Activated T-cell treated with anti-CD3 and anti-CD28 coated beads, Interleukin-2, amount 50 U/mL, for 4 hours (primary cell): ENCODE data around the gene KLHDC9. TPM values are rescaled to one million over a fixed set of nuclear protein-coding genes. Genes with fewer than 3 reads are reported as not detected.

Experiments used
- ATAC-seq, 2 donors: fragments of 200-7000 bp; cut with Tn5 transposase; one replicate each; pipeline ENCODE4 v1.10.0; 2021
- DNase-seq: peaks from one replicate; pipeline ENCODE4 v3.0.0-alpha.2; 2020
- H3K27me3 Mint-ChIP-seq: one replicate; pipeline ENCODE4 v1.8.0; 2021; ENCODE audit warnings: low read depth, mixed read lengths
- H3K36me3 Mint-ChIP-seq: one replicate; pipeline ENCODE4 v1.8.0; 2022; ENCODE audit warnings: mixed read lengths; ENCODE audit not compliant: insufficient read depth
- H3K4me1 Mint-ChIP-seq: one replicate; pipeline ENCODE4 v1.8.0; 2021; ENCODE audit warnings: low read depth, mixed read lengths
- H3K4me3 Mint-ChIP-seq: one replicate; pipeline ENCODE4 v1.8.0; 2021; ENCODE audit warnings: mild to moderate bottlenecking, moderate library complexity, mixed read lengths
- H3K9me3 Mint-ChIP-seq: one replicate; pipeline ENCODE4 v1.8.0; 2021; ENCODE audit warnings: mixed read lengths
- total RNA-seq, 3 donors: library from RNA; stranded (reverse); gene quantifications; one replicate each; pipeline ENCODE4 v1.2.1, GENCODE V29; 2021

Gene KLHDC9
- total RNA-seq, 3 donors from 2014 or later: 0.43 TPM; not detected in 2

DNA sequence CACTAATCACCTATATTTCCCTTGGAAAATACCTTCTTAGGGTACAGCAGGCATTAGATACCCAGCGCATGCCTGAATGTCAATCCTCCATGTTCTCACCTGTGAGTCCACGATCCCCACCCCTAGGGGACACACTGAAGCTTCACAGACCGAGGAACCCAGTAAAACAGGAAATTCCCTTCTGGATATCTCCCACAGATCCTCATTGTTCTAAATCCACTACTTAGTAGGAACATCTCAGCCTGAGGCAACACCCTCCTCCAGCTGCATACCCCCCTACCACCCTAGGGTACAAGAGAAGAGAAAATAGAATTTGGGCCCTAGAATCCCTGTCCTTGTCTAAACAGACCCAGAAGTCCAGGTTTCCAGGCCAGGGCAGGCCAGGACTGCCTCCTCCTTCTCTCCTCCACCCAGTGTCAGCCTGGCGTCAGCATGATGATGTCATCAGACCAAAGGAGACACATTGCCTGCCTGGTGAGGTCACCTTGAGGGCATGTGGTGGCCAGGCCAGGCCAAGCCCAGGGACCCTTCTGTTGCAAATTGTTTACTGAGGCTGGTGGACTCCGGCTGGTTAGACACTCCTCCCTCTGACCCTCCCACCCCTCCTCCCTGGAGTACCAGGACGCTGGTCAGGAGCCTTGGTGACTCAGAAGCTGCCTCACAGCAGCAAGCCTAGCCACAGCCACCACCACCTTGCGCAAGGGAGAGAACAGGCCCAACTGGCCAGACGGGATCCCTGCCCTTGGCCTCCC, 15.0 kb upstream of the KLHDC9 start:
- Mint-ChIP-seq H3K36me3 (no peaks in the 10 kb centered on the region), H3K4me3 (no peak overlapping the region), H3K27me3 (no peaks in the 10 kb centered on the region), H3K4me1 (no peaks in the 10 kb centered on the region), H3K9me3 (no peaks in the 10 kb centered on the region)
- peak in 1 of 2 donors; percentile 35 for ATAC-seq
- DNase-seq: no peak

GRCh38 chr1:161083748-161084596, 14.2 kb upstream of the KLHDC9 start:
- Mint-ChIP-seq H3K4me3 (no peak overlapping the region), H3K36me3 (no peaks in the 10 kb centered on the region), H3K4me1 (no peaks in the 10 kb centered on the region), H3K9me3 (no peaks in the 10 kb centered on the region), H3K27me3 (no peaks in the 10 kb centered on the region)
- ATAC-seq (no peak), DNase-seq (no peak)

- H3K4me1 Mint-ChIP-seq: no peaks in the 10 kb centered on the region
- H3K4me3 Mint-ChIP-seq: no peak overlapping the region
- H3K27me3 Mint-ChIP-seq: no peaks in the 10 kb centered on the region
- DNase-seq (no peak), ATAC-seq (no peak)
- H3K36me3 Mint-ChIP-seq: no peaks in the 10 kb centered on the region
- no peaks in the 10 kb centered on the region for H3K9me3 Mint-ChIP-seq
Observed at GRCh38 chr1:161084597-161084988, 13.6 kb upstream of the KLHDC9 start.

- DNase-seq: no peak
- H3K36me3 Mint-ChIP-seq: no peaks in the 10 kb centered on the region
- no peaks in the 10 kb centered on the region for H3K27me3 Mint-ChIP-seq
- no peak for ATAC-seq
- H3K4me1 Mint-ChIP-seq: no peaks in the 10 kb centered on the region
- H3K4me3 Mint-ChIP-seq: no peak overlapping the region
- H3K9me3 Mint-ChIP-seq: no peaks in the 10 kb centered on the region
Observed at GRCh38 chr1:161085165-161085564, 13.0 kb upstream of the KLHDC9 start.

DNA sequence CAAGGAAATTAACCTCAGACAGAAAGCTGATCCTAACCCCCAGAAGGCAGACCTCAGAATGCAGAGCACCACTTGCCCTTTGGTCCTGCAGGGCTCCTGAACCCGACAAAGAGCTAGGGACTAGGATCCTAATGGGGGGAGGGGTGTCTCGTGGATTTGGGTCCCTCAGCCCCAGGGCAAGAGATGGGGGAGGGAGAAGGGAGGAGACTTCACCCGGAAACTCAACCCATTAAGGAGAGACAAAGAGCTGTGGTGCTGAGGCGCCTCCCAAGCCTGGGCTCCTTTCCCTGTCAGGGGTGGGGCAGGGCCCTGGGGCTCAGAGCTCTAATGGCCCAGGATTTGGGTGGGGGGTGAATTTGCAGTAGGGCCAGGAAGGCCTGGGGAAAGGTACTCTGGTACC, 11.7 kb upstream of the KLHDC9 start:
- Mint-ChIP-seq H3K4me3 (no peak overlapping the region), H3K9me3 (no peaks in the 10 kb centered on the region), H3K27me3 (no peaks in the 10 kb centered on the region), H3K36me3 (no peaks in the 10 kb centered on the region), H3K4me1 (peaks cover 8% of the 10 kb centered on the region)
- ATAC-seq (no peak), DNase-seq (no peak)

DNA sequence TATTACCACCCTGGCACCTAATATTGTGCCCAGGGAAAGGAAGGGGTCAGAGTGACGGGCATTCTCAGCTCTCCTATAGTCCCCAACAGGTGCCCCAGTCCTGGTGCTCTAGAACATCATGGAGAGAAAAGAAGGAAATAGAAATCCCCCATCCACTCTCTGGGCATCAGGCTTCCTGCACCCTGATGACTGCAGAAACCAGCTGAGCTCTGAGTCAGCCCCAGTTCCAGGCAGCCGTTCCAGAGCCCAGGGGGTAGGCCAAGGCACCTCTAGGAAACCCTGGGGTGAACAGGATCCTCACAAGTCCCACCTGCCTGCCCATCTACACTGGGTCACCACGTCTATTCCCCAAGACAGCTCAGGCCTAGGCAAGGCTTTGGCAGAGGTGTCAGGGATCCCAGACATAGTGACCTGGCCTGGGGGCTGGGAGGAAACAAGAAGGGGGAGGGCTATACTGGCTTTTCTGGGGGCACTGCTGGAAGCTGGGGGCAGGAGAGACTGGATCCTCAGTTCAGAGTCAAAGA, 9.5 kb upstream of the KLHDC9 start:
- DNase-seq (no peak), ATAC-seq (no peak)
- Mint-ChIP-seq H3K36me3 (no peaks in the 10 kb centered on the region), H3K4me1 (peaks cover 26% of the 10 kb centered on the region), H3K9me3 (no peaks in the 10 kb centered on the region), H3K4me3 (no peak overlapping the region), H3K27me3 (no peaks in the 10 kb centered on the region)

DNA sequence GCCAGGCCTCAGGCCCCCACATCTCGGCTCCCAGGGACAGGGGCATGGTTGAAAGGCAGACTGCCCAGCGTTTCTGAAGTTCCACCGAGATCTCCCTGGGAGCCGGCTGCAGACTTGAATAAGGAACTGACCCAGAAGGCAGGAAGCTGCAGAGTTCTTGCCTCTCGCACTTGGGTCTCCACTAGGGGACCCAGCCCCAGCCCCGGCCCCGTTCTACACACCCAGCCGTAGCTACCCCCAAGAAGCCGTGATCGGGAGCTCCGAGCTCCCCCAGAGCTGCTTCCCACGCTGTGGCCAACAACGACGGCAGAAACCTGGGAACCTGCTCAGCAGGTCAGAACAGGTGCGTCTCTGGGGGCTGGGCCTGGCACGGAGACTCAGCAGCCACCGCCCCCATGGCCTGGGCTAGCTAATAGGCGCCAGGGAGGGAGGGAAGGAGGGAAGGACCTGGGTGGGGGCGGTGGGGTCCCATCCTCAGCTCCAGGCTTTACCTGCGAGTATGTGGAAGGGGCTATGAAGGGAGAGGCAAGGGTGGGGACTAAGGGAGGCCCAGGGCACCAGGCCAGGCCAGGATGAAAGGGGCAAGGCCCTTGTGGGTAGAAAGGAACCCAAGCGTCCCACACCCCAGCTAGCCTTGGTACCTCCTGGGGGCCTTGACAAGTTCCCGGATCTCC, 8.8 kb upstream of the KLHDC9 start, which contains the start of gene NECTIN4:
Gene NECTIN4, minus strand, starts transcription at position 308 of the 674 bp plus-strand sequence. Its CDS starts 262 bp downstream, at position 46.
- no peak for DNase-seq
- no peaks in the 10 kb centered on the region for H3K36me3 Mint-ChIP-seq
- no peak for ATAC-seq
- peaks cover 28% of the 10 kb centered on the region for H3K4me1 Mint-ChIP-seq
- H3K9me3 Mint-ChIP-seq: no peaks in the 10 kb centered on the region
- no peak within 1 kb of the TSS for H3K4me3 Mint-ChIP-seq
- no peaks in the 10 kb centered on the region for H3K27me3 Mint-ChIP-seq

GRCh38 chr1:161089938-161090337, 8.2 kb upstream of the KLHDC9 start:
- Mint-ChIP-seq H3K36me3 (no peaks in the 10 kb centered on the region), H3K4me3 (no peak overlapping the region), H3K9me3 (no peaks in the 10 kb centered on the region), H3K4me1 (peaks cover 31% of the 10 kb centered on the region), H3K27me3 (no peaks in the 10 kb centered on the region)
- ATAC-seq (no peak), DNase-seq (no peak)

DNA sequence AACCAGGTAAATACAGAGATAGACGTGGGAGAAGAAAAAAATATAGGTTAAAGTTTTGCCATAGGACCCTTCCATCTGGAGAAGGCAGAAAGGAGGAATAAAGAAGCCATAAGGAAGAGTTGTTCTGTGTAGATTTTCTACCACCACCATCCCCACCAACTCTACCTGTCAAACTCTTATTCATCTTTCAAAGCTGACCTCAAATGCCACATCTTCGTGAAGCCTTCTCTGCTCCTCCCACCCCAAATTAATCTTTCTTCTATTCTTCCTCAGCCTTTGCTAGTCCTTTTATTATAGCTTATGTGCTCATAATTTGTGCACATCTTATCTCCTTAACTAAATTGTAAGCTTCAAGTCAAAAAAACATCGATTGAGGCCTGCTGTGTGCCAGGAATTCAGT, 7.5 kb upstream of the KLHDC9 start:
- no peak for ATAC-seq
- Mint-ChIP-seq H3K27me3 (no peaks in the 10 kb centered on the region), H3K36me3 (no peaks in the 10 kb centered on the region), H3K9me3 (no peaks in the 10 kb centered on the region), H3K4me3 (no peak overlapping the region), H3K4me1 (peaks cover 32% of the 10 kb centered on the region)
- no peak for DNase-seq

- DNase-seq: no peak
- Mint-ChIP-seq H3K36me3 (no peaks in the 10 kb centered on the region), H3K4me1 (peaks cover 32% of the 10 kb centered on the region), H3K27me3 (no peaks in the 10 kb centered on the region), H3K9me3 (no peaks in the 10 kb centered on the region), H3K4me3 (no peak overlapping the region)
- ATAC-seq: no peak
Observed at GRCh38 chr1:161091093-161091492, 7.1 kb upstream of the KLHDC9 start.

DNA sequence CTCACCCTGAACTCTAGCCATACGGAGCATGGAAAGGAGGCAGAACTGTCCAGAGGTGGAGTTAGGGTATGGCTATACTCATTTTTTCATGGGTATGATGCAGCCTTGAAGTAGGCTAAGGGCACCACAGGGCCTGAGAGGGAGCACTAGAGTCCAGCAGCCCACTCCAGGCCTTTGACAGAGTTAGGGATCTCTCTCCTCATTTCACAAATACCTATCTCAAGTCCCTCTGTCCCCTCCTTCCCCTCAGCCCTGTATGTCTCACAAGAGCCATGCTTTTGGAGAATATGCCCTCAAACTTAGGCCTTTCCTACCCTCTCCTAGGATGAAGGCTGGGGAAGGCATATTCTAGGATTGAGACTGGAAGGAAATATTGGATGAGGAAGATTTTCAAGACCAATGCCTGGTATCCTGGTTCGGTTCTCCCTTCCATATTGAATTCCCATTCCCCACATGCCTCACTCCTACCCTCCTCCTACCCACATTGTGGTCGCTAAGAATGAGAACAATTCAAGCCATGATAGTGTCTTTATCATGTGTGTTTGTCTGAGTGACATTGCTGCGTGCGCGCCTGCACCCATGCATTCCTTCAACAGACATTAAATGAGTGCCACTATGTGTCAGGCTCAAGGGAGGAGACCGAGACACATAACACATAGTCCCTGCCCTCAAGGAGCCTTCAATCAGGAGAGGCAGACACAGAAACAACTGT, 6.2 kb upstream of the KLHDC9 start:
- H3K27me3 Mint-ChIP-seq: no peaks in the 10 kb centered on the region
- no peaks in the 10 kb centered on the region for H3K9me3 Mint-ChIP-seq
- peak in 1 of 2 donors; percentile 8 for ATAC-seq

GRCh38 chr1:161092621-161093028, 5.5 kb upstream of the KLHDC9 start:
- no peak overlapping the region for H3K4me3 Mint-ChIP-seq
- H3K4me1 Mint-ChIP-seq: peaks cover 46% of the 10 kb centered on the region
- no peaks in the 10 kb centered on the region for H3K9me3 Mint-ChIP-seq
- no peaks in the 10 kb centered on the region for H3K36me3 Mint-ChIP-seq
- H3K27me3 Mint-ChIP-seq: no peaks in the 10 kb centered on the region
- DNase-seq (peak; percentile 40), ATAC-seq (peak; percentile 93 to 94)

More for the DNA sequence above, 6.2 kb upstream of the KLHDC9 start:
- no peaks in the 10 kb centered on the region for H3K36me3 Mint-ChIP-seq
- no peak overlapping the region for H3K4me3 Mint-ChIP-seq
- DNase-seq: no peak
- peaks cover 39% of the 10 kb centered on the region for H3K4me1 Mint-ChIP-seq

DNA sequence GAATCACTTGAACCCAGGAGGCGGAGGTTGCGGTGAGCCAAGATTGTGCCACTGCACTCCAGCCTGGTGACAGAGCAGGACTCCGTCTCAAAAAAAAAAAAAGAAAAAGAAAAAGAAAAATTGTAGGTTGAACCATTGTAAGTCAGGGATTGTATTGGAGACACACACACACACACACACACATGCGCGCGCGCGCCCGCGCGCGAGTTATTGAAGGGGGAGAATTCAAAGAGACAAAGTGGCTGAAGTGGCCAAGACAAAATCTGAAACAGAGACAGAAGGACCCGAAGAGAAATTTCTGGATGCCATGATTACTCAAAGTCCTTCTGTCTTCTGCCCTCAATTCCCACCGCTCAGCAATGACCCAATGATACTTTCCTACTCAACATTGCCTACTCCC, 3.7 kb upstream of the KLHDC9 start:
- no peaks in the 10 kb centered on the region for H3K27me3 Mint-ChIP-seq
- no peak overlapping the region for H3K4me3 Mint-ChIP-seq
- ATAC-seq (no peak), DNase-seq (no peak)
- H3K4me1 Mint-ChIP-seq: peaks cover 57% of the 10 kb centered on the region
- H3K36me3 Mint-ChIP-seq: peaks cover 5% of the 10 kb centered on the region
- no peaks in the 10 kb centered on the region for H3K9me3 Mint-ChIP-seq

DNA sequence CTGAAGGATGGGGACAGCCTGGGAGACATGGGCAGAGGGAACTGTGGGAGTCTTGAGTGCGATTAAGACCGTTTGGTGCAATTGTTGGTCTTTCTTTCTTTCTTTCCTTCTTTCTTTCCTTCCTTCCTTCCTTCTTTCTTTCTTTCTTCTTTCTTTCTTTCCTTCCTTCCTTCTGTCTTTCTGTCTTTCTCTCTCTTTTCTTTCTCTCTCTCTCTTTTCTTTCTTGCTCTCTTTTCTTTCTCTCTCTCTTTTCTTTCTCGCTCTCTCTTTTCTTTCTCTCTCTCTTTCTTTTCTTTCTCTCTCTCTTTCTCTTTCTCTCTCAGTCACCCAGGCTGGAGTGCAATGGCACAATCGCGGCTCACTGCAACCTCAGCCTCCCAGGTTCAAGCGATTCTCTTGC, 2.9 kb upstream of the KLHDC9 start:
- H3K36me3 Mint-ChIP-seq: peaks cover 13% of the 10 kb centered on the region
- no peaks in the 10 kb centered on the region for H3K9me3 Mint-ChIP-seq
- no peaks in the 10 kb centered on the region for H3K27me3 Mint-ChIP-seq
- H3K4me1 Mint-ChIP-seq: peaks cover 57% of the 10 kb centered on the region
- H3K4me3 Mint-ChIP-seq: no peak overlapping the region
- ATAC-seq (no peak), DNase-seq (no peak)
